ENCODE measurements around the gene CCDC74B.
"Not testable (repeated sequence)": the region's sequence is repeated elsewhere in the genome, so short reads cannot be mapped to it uniquely, and the experiment has no call there.

Gene CCDC74B

DNA sequence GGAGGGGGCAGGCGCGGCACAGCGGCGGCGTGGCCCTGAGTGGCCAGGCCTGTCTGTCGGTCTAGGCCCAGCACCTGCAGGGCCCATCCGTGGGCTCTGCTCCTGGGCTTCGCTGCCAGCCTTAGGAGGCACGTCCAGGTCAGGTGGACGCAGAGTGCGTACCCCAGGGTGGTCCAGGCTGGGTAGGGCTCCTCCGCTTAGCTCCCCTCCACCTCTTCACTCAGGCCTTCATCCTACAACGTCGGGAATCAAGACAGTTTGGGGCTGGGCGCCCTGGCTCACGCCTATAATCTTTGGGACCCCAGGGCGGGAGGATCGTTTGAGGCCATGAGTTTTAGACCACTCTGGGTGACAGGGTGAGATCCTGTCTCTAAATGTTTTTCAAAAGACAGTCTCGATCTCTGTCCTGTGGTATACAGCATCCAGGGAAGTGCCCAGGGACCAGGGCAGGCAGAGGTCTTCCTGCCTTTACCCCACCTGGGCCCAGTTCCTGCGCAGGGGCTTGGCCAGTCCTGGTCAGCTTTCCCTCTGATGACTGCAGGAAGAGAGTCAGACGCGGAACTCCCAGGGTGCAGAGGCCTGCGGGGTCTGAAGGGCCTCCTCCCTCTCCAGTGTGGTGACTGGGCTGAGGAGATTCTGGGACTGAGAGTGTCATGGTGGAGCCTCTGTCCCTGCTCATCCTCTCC, 38.1 kb upstream of the CCDC74B start:
- Mint-ChIP-seq H3K4me1 (peaks cover 20% of the 10 kb centered on the region), H3K4me3 (peak overlapping the region; percentile 87), H3K27ac (ENCODE audit: low read depth) (peak overlapping the region; percentile 85), H3K36me3 (ENCODE audit: insufficient read depth) (peaks cover 20% of the 10 kb centered on the region)
- ATAC-seq (replicated peaks; ENCODE audit: extremely low read depth, poor library complexity, severe bottlenecking); H3K27me3 Mint-ChIP-seq; DNase-seq (ENCODE audit: low spot score in 2 of 2); H3K9me3 Mint-ChIP-seq: not testable (repeated sequence)

DNA sequence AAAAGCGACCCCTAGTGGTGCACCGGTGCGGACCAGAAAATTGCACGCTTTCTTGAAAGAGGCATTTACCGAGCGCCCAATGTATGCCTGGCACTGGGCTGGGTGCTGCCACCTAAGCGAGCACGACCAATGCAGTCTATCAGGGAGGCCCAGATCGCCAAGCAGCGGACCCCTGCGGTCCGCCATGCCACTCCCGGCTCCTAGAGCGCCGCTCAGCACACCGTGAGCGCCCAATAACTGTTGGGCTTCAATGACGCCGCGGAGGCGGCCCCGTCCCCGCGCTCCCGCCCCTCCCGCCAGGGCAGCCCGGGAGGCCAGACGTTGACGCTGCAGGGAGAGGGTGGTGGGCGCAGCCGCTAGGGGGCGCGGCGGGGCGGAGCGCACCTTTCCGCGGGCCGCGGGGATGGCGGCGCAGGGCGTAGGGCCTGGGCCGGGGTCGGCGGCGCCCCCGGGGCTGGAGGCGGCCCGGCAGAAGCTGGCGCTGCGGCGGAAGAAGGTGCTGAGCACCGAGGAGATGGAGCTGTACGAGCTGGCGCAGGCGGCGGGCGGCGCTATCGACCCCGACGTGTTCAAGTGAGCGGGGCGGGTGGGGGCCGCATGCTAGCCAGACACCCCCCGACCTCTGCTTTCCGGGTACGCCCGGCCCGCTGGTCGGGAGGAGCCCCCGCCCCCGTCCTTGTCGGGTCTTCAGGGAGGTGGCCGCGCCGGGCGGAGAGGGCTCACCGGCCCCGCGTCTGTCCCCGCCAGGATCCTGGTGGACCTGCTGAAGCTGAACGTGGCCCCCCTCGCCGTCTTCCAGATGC, 37.2 kb upstream of the CCDC74B start, which contains the start of gene MZT2B:
Gene MZT2B, plus strand, starts transcription at position 383 of the 803 bp plus-strand sequence. Its CDS starts 21 bp downstream, at position 404.
- peaks cover 25% of the 10 kb centered on the region for H3K4me1 Mint-ChIP-seq
- peak; percentile 86 for ATAC-seq (replicated peaks; ENCODE audit: extremely low read depth, poor library complexity, severe bottlenecking)
- H3K27ac Mint-ChIP-seq (ENCODE audit: low read depth) = peak within 1 kb of the TSS; percentile 85
- H3K36me3 Mint-ChIP-seq (ENCODE audit: insufficient read depth) = peaks cover 20% of the 10 kb centered on the region
- DNase-seq (ENCODE audit: low spot score in 2 of 2) = peak; percentile 85 to 86
- H3K27me3 Mint-ChIP-seq, H3K9me3 Mint-ChIP-seq: not testable (repeated sequence)
- H3K4me3 Mint-ChIP-seq = peak within 1 kb of the TSS; percentile 87

DNA sequence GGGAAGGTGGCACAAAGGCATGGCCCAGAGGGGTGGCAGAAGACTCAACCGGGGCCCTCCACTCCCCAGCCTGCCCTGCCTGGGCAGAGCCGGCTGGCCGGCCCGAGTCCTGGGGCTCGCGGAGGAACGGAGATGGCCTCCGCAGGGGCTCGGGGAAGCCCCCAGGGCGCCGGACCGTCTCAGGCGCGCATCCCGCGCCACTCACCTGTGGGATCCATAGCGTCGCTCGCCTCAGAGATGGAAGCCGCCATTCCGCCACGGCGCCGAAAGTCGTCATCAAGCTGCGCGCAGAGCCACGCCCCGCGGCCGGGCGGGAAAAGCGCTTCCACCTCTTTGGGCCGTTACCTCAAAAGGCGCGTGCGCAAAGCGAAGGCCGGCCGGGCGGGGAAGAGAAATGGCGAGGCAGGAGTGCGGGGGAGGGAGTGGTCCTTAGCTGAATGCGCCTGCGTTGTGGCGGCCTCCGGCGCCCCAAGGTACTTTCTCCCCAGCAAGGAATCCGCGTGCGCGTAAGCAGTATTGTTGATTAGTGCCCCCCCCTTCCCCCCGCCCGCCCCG, 36.5 kb upstream of the CCDC74B start, which contains the start of gene SMPD4:
Gene SMPD4, minus strand, starts transcription at position 278 of the 555 bp plus-strand sequence. CDS start 5,010 bp downstream, outside the sequence.
- peaks cover 19% of the 10 kb centered on the region for H3K36me3 Mint-ChIP-seq (ENCODE audit: insufficient read depth)

DNA sequence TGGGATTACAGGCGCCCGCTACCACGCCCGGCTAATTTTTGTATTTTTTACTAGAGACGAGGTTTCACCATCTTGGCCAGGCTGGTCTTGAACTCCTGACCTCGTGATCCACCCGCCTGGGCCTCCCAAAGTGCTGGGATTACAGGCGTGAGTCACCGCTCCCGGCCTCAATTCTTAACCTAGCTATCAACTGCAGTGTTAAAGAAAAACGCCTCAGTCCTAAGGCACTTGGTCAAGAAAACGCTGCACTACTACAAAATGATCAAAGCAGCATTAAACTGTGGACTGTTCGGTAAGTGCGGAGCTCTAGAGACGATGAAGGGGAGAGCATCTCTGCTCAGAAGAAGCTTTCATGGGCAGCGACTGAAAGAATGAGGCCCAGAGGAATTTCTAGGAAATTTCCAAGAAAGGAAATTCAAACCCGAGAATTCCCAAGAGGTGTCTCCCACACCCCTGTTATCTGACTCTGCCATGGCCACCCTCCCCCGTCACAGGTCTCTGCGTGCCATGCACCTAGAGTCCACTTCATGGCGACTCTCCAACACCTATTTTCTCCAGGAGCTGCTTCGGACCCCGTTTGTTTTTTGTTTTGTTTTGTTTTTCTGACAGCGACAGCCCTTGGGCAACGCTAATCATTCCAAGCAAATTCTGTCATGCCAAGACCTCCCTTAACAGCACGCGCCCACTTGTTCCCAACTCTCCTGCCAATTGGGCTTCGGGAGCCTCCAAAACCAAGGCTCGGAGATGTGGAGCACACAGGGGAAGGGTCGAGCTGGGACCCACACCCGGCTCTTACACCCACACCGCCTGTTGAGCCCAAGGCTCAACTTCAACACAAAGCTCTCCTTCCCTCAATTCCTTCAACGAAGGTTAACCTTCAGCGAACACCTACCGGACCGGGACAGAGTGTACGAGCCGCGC, 35.8 kb upstream of the CCDC74B start:
- H3K4me1 Mint-ChIP-seq = peaks cover 25% of the 10 kb centered on the region
- not testable (repeated sequence) for H3K9me3 Mint-ChIP-seq; ATAC-seq (replicated peaks; ENCODE audit: extremely low read depth, poor library complexity, severe bottlenecking); H3K27me3 Mint-ChIP-seq; DNase-seq (ENCODE audit: low spot score in 2 of 2)
- peak overlapping the region; percentile 85 for H3K27ac Mint-ChIP-seq (ENCODE audit: low read depth)
- peaks cover 19% of the 10 kb centered on the region for H3K36me3 Mint-ChIP-seq (ENCODE audit: insufficient read depth)
- H3K4me3 Mint-ChIP-seq = peak overlapping the region; percentile 87

More for the DNA sequence above, 36.5 kb upstream of the CCDC74B start, which contains the start of gene SMPD4:
- peaks cover 25% of the 10 kb centered on the region for H3K4me1 Mint-ChIP-seq
- H3K9me3 Mint-ChIP-seq = no peaks in the 10 kb centered on the region
- H3K27me3 Mint-ChIP-seq = no peaks in the 10 kb centered on the region
- ATAC-seq (replicated peaks; ENCODE audit: extremely low read depth, poor library complexity, severe bottlenecking) = peak; percentile 69
- DNase-seq (ENCODE audit: low spot score in 2 of 2) = peak; percentile 97
- peak within 1 kb of the TSS; percentile 87 for H3K4me3 Mint-ChIP-seq
- peak within 1 kb of the TSS; percentile 85 for H3K27ac Mint-ChIP-seq (ENCODE audit: low read depth)

DNA sequence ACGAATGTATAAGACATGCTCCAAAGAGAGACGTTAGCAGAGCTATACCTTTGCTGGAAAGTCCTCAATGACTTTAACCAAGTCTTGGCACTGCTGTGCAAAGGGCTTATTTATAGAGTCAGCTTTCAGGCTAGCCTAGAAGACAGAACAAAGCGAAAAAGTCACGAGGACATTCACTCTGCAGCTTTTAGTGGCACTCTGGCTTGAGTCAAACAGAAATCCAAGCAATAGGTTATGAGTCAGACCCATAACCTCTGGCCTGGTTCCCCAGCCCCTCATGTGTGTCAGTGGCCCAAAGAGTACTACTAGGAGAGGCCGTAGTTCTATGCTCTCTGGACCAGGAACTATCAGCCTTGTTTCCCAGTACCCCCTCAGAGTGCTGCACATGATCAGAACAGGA, 30.0 kb upstream of the CCDC74B start:
- H3K36me3 Mint-ChIP-seq (ENCODE audit: insufficient read depth) = peaks cover 35% of the 10 kb centered on the region
- not testable (repeated sequence) for DNase-seq (ENCODE audit: low spot score in 2 of 2); H3K4me3 Mint-ChIP-seq; H3K27me3 Mint-ChIP-seq; H3K9me3 Mint-ChIP-seq; H3K27ac Mint-ChIP-seq (ENCODE audit: low read depth); ATAC-seq (replicated peaks; ENCODE audit: extremely low read depth, poor library complexity, severe bottlenecking); H3K4me1 Mint-ChIP-seq

DNA sequence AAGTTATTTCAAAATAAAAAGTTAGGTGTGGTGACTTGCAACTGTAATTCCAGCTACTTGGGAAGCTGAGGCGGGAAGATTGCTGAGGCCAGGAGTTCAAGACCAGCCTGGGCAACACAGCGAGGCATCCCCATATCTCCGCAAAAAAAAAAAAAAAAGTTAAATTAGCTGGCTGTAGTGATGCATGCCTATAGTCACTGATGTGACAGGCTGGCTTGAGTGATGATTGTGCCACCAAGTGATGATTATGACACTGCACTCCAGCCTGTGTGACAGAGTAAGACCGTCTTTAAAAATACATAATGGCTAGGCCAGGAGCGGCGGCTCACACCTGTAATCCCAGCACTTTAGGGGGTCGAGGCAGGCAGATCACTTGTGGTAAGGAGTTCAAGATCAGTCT, 25.0 kb upstream of the CCDC74B start:
- no peak for ATAC-seq (replicated peaks; ENCODE audit: extremely low read depth, poor library complexity, severe bottlenecking)
- Mint-ChIP-seq H3K4me3 (no peak overlapping the region), H3K9me3 (no peaks in the 10 kb centered on the region), H3K4me1 (no peaks in the 10 kb centered on the region), H3K27ac (ENCODE audit: low read depth) (no peak overlapping the region), H3K27me3 (no peaks in the 10 kb centered on the region), H3K36me3 (ENCODE audit: insufficient read depth) (peaks cover 56% of the 10 kb centered on the region)
- DNase-seq (ENCODE audit: low spot score in 2 of 2) = no peak

DNA sequence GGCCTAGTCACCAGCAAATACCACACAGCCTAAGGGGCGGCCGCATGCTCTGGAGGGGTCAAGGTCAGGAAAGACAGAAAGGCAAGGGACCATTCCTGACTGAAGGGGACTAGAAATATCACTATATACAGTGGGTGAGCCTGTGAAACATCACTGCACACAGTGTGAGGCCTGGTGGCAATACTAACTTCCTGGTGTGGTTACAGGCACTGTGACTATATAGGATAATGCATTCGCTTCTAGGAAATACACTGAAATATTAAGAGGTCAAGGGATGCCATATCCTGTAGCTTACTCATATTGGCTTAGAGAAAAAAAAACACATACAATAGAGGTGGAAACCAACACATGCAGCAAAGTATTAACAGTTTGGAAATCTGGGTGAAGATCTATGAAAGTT, 24.3 kb upstream of the CCDC74B start:
- ATAC-seq (replicated peaks; ENCODE audit: extremely low read depth, poor library complexity, severe bottlenecking) = peak; percentile 46
- H3K4me1 Mint-ChIP-seq; H3K27me3 Mint-ChIP-seq; H3K4me3 Mint-ChIP-seq; H3K27ac Mint-ChIP-seq (ENCODE audit: low read depth); H3K9me3 Mint-ChIP-seq; DNase-seq (ENCODE audit: low spot score in 2 of 2): not testable (repeated sequence)
- H3K36me3 Mint-ChIP-seq (ENCODE audit: insufficient read depth) = peaks cover 61% of the 10 kb centered on the region

DNA sequence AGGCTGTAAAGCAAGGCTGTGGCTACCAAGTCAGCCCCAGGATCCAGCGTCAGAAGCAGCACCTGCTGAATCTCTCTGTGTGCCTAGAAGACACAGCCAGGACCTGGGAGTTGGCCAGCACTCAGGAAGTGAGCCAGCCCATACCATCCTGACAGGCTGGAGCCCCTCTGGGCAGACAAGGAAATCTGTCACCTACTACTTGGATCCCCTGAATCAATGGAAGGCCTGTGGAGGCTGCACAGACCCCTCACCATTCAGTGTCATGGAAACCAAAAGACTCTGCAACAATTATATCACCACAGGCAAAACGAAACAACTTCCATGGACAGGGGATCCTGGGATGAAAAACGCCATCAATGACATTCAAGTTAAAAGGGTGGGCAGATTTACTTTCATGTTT, 21.7 kb upstream of the CCDC74B start:
- H3K27ac Mint-ChIP-seq (ENCODE audit: low read depth); H3K4me1 Mint-ChIP-seq: not testable (repeated sequence)
- H3K36me3 Mint-ChIP-seq (ENCODE audit: insufficient read depth) = peaks cover 57% of the 10 kb centered on the region

DNA sequence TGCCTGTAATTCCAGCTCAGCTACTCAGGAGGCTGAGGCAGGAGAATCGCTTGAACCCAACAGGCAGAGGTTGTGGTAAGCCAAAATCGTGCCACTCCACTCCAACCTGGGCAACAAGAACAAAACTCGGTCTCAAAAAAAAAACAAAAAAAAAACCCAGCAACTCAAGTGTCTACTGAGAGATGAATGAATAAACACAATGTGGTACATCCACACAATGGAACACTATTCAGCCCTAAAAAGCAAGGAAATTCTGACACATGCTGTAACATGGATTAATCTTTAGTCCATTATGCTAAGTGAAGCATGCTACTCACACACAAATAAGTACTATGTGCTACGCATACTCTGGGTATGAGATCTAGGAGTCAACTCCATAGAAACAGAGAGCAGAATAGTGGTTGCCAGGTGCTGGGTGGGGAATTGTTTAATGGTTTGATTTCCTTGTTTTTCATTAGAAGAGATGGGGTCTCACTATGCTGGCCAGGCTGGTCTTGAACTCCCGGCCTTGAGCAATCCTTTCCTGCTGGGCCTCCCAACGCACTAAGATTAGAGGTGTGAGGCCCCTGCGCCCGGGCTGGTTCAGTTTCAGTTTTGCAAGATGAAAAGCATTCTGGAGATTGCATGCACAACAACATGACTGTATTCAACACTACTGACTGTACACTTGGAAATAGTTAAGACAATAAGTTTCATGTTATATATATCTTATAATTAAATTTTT, 20.5 kb upstream of the CCDC74B start:
- no peaks in the 10 kb centered on the region for H3K27me3 Mint-ChIP-seq
- DNase-seq (ENCODE audit: low spot score in 2 of 2) = no peak
- peaks cover under 1% of the 10 kb centered on the region for H3K4me1 Mint-ChIP-seq
- H3K9me3 Mint-ChIP-seq = no peaks in the 10 kb centered on the region
- no peak overlapping the region for H3K4me3 Mint-ChIP-seq
- no peak overlapping the region for H3K27ac Mint-ChIP-seq (ENCODE audit: low read depth)
- peaks cover 53% of the 10 kb centered on the region for H3K36me3 Mint-ChIP-seq (ENCODE audit: insufficient read depth)
- ATAC-seq (replicated peaks; ENCODE audit: extremely low read depth, poor library complexity, severe bottlenecking) = no peak

More for the DNA sequence above, 21.7 kb upstream of the CCDC74B start:
- not testable (repeated sequence) for H3K4me3 Mint-ChIP-seq; H3K27me3 Mint-ChIP-seq; H3K9me3 Mint-ChIP-seq; DNase-seq (ENCODE audit: low spot score in 2 of 2); ATAC-seq (replicated peaks; ENCODE audit: extremely low read depth, poor library complexity, severe bottlenecking)

DNA sequence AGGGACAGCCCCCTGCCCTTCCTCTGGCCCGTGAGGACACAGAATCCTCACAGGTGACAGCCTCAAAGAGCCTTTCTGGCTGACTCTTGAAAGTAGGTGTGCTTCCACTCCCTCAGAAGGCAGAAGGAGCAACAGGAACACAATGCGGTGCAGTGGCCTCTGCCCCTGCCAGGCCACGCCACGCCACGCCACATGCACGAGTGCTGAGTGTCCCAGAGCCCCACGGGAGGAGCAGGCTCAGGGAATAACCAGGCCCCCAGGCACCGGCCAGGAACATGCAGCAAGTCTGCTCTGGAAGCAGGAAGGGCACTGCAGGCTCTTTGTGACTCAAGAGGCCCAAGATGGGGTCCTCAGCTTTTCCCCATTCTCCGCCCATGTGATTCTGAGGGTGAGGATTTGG, 18.1 kb upstream of the CCDC74B start:
- no peak for DNase-seq (ENCODE audit: low spot score in 2 of 2)
- Mint-ChIP-seq H3K9me3 (no peaks in the 10 kb centered on the region), H3K27me3 (no peaks in the 10 kb centered on the region), H3K4me1 (peaks cover 11% of the 10 kb centered on the region), H3K36me3 (ENCODE audit: insufficient read depth) (peaks cover 45% of the 10 kb centered on the region), H3K27ac (ENCODE audit: low read depth) (no peak overlapping the region), H3K4me3 (no peak overlapping the region)
- ATAC-seq (replicated peaks; ENCODE audit: extremely low read depth, poor library complexity, severe bottlenecking) = no peak

DNA sequence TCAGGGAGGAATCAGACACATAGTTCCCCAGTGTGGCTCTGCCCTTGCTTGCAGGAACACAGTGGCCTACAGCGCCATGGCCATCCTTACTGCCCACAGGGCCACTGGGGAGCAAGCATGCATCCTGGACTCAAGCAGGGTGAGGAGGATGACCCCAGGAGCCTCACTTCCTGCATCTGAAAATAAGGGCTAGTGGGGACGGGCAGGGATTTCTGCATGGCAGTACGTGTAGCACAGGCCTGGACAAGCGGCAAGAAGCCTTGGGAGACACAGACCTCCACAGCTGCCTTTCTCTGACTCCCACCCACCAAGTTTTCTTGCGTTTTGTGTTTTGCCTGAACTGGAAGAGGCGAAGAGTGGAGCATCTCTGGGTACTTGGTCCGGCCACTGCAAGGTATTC, 17.6 kb upstream of the CCDC74B start:
- not testable (repeated sequence) for H3K4me3 Mint-ChIP-seq; H3K9me3 Mint-ChIP-seq; H3K27me3 Mint-ChIP-seq; DNase-seq (ENCODE audit: low spot score in 2 of 2); ATAC-seq (replicated peaks; ENCODE audit: extremely low read depth, poor library complexity, severe bottlenecking); H3K27ac Mint-ChIP-seq (ENCODE audit: low read depth)
- Mint-ChIP-seq H3K36me3 (ENCODE audit: insufficient read depth) (peaks cover 44% of the 10 kb centered on the region), H3K4me1 (peaks cover 15% of the 10 kb centered on the region)

All from central memory CD8-positive, alpha-beta T cell (primary cell).